Frontal cortex (tissue), 4 donors: Measurements from ENCODE around the gene FOXD4L6. TPM values are rescaled to one million over a fixed set of nuclear protein-coding genes. Genes with fewer than 3 reads are reported as not detected.
"Not testable (repeated sequence)": the region's sequence is repeated elsewhere in the genome, so short reads cannot be mapped to it uniquely, and the experiment has no call there.

ENCODE experiments used
- DNase-seq, 2 donors: peaks; one replicate each; pipeline ENCODE4 v3.0.0; 2012; ENCODE audit warnings: low spot score in 2 of 2
- FAIRE-seq: peaks from 2 replicates; lab custom pipeline; 2012; peaks lifted over from hg19 to GRCh38; lab: Jason Lieb, UNC
- total RNA-seq: library from RNA; depleted of rRNA; stranded (reverse); fragments of >200 nt; gene quantifications from one replicate; pipeline ENCODE4 v1.2.3, GENCODE V29; 2014
- donor health status: control.
- donor health status: control.
- donor health status: control.

Gene FOXD4L6
- total RNA-seq, result 0.82 TPM

DNA sequence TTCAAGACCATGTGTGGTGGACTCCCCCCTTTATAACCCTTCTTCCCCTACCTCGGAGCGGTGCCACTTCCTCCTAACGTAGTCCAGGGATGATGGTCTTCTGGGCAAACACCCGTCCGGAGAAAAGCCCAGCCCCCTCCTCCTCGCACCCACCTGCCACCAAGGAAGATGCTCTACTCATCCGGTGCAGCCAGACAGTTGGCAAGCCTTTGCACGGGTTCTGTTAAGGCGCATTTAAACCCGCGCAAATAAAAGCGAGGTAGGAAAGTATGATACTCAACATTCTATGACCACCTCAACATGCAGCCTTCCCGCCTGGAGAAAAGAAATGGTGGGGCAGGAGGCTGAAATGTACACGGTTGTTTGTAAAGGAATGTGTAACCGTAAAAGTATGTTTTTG is at the start of gene FOXD4L6:
TSS of gene FOXD4L6 (minus strand) at position 101 of the 400 bp plus-strand sequence. CDS start 298 bp downstream, outside the sequence.
- FAIRE-seq, DNase-seq: not testable (repeated sequence)

DNA sequence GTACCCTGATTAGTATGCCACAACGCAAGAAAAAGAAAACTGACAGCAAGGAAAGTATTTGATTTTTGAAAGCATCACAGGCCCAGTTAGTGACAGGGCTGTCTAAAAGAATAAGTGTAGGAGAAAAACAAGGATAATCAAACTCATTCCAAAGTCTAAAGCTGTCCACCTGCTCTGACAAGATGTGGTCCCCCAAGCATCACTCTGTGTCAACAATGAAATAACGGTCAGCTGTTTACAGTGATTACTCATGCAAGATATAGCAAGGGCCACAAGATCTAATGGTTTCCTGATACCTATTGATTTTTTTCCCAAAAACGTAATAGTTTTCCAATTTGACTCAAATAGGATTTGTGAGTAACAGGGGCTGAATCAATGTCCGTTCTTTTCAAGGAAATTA is 46.5 kb upstream of the FOXD4L6 start:
- not testable (repeated sequence) for FAIRE-seq, DNase-seq

DNA sequence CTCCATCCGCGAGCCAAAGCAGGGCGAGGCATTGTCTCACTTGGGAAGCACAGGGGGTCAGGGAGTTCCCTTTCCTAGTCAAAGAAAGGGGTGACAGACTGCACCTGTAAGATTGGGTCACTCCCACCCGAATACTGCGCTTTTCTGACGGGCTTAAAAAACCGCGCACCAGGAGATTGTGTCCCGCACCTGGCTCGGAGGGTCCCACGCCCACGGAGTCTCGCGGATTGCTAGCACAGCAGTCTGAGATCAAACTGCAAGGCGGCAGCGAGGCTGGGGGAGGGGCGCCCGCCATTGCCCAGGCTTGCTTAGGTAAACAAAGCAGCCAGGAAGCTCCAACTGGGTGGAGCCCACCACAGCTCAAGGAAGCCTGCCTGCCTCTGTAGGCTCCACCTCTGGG is 21.6 kb upstream of the FOXD4L6 start:
- FAIRE-seq, result not testable (repeated sequence)

DNA sequence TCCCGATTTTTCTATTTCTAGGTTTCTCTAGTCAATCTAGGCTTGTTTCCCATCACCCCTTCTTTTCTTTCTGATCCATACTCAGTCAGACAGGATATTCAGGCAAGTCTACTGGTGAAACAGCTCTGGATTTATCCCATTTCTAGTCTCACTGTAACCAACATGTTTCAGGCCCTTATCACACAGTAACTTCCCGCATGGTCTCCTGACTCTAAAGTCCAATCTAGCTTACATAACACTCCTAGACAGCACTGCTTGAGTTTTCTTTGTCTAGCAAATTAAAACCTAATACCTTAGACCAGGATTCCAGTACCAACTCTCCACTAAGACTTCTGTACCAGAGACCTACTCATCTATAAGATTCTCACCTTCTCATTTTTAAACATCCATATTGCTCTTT is 13.4 kb upstream of the FOXD4L6 start:
- not testable (repeated sequence) for FAIRE-seq, DNase-seq

More for the DNA sequence above, 21.6 kb upstream of the FOXD4L6 start:
- DNase-seq, result not testable (repeated sequence)

DNA sequence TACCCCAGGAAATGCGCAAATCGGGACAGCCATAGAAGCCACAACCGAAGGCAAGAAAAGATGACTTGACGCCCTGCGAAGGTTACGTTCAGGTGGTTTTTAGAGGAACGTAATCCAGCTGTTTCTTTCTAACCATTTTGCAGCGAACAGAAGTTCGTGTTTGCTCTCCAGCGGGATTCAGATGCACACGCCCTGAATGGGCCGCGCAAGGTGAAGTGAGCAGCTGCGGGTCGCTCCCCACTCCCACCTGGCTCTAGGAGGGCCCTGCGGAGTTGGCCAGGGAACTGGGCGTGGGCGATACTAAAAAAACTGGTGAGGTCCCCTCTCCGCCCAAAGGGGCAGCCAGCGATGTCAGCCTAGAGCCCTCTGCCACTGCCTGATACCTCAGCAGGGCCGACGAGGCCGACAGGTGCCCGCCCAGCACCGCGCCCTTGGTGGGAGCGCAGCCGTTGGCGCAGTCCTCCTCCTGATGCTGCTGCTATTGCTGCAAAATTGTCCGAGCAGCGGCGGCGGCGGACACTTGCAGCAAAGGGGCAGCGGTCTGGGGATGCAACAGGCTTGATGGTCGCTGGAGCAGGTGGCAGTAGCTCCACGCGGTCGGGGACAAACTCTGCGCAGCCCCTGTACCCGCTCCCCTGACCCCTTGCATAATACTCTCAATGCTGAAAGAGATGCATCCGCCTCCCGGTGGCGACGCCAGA is 1.6 kb downstream of the FOXD4L6 start:
- not testable (repeated sequence) for DNase-seq, FAIRE-seq

DNA sequence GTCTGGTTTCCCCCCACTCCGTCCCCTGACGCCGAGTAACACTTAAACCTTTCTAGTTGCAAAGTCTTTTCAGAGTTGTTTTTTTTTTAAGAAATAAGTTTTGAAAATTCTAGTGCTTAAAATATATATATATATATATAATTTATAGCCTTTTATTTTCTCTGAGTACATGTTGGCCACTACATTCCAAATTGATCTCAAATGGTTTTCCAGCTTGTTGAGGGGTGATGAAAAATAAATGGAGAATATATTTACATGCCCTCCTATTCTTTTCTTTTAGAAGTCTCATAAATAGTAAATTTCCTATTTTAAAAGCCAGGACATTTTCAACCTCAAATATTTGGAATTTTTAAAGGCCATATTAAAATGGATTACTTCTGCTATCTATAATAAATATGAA is 2.5 kb downstream of the FOXD4L6 start:
- DNase-seq, FAIRE-seq: not testable (repeated sequence)

DNA sequence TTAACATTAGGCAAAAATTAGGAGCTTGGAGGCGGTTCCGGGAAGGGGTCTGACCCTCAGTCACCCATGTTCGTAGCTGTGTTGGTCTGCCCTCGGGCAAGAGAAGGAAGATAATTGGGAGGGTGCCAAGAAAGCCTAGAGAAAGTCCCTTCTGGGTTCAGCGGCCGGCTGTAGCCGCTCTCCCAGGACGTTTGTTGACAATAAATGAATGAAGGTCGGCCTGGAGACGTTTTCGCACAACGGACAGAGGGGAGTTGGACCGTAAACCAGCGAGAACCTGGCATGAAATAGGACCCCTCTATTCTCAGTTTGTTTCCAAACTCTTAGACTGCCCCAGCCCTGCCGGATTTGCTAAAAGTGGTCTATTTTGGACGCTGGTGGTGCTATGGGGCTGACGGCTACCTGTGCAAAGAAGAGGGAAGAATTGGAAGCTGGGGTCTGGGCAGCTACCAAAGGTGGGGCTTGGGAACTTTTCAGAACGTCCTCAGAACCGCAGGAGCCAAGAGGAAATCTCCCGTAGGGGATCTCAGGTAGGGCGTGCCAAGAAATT is 3.3 kb downstream of the FOXD4L6 start:
- FAIRE-seq, DNase-seq: not testable (repeated sequence)

DNA sequence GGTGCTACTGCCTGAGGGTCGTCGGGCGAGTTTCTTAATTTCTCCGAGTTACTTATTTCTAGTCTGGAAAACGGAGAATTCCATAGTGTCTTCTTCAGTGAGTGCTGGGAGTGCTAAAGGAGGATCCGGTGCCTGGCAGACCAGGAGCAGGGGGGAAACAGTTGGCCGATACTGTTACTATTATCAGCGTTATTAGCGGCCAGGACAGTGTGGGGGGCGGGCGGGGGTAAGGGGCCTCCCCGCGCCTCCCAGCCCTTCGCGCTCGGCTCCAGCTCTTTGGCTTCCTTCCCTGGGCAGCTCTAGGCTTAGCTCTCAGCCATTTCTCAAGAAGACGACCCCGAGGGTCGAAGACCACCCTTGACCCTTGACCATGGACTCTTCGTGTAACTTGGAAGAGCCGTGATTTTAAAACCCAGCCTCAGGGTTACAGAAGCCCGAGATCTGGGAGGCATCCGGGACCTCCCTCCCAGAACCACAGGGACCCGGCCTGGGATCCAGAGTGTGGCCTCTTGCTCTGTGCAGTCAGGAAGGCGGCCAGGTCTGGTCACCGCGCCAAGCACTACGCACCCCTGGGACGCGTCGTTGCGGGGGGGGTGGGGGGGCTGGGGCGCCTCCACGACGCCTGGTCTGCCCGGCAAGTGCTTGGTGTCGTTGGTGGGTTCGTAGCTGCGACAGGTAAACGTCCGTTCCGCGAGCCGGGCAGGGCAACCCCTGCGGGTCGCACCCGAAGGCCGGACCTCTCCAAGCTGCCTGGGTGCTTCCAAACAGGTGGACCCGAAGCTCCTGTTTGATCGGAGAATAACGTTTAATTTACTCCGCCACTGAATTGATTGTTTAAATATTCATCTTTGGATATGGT is 4.0 kb downstream of the FOXD4L6 start:
- FAIRE-seq, DNase-seq: not testable (repeated sequence)

DNA sequence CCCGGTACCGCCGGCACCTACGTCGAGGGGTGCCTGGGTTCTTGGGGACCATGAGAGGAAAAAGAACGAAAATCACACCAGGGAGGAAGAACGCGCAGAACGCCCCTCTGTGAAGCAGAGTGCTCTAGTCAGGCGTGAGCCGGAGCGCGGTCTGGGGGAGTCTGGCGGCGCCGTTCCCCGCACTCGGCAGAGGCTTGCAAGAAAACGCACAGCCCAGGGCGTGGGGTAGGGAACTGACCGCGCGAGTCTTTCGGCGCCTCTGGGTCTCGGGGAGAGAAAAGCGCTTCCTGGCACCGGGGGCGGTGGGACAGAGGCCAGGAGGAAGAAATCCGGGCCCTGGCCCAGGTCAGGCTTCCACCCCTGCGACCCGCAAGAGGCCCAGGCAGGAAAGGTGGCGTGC is 4.7 kb downstream of the FOXD4L6 start:
- not testable (repeated sequence) for FAIRE-seq, DNase-seq

DNA sequence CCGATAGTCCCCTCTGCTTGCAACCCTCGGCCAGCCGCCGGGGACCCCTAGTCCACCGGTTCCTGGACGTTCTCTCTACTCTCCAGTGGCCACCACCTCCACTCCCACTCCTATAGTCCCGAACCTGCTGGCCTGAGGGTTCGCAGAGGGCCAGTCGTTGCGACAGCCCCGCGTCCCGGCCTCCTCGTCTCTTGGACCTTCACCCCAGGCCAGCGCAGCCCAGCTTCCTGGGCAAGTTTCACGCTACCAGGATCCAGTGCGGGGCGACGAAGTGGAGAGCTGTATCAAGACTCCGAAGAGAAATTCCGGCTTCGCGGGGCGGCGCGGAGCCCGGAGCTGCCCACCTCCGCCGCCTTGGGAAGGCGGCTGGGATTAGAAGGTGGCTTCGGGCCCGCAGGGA is 5.1 kb downstream of the FOXD4L6 start:
- DNase-seq, FAIRE-seq: not testable (repeated sequence)

DNA sequence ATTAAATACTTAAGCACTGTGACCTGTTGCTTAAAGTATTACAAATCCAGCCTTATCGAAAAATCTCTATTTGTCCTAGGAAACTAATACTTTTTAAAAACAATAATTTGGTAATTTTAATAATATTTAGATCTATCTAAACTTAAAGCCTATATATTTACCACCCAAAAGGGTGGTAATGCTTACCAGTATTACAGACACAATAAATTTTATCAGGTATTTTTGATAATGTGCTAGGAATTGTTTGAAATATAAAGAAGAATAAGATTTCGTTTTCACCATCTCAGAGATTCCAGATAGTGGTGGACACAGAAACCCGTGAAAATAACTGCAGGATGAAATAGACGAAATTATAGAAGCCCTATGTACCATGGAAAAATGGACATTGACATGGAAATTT is 7.8 kb downstream of the FOXD4L6 start:
- FAIRE-seq, DNase-seq: not testable (repeated sequence)

DNA sequence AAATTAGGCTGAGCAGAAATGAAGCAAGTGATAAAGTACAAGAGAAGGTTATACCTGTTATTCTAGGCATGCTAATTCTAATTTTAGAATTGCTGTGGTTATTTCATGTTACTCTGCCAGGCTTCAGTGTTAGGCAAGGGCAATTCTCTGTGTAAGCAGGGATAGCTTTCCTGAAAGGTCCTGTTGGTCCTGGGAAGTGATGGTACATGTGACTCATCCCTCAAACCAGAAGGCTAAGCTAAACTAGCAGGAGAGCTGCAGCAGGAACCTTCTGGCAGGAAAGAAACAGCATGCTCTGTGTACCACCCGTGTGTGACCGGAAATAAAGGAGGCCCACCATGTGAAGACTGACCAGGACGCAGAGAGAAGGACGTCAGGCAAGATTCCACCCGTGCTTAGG is 8.8 kb downstream of the FOXD4L6 start:
- not testable (repeated sequence) for FAIRE-seq, DNase-seq

DNA sequence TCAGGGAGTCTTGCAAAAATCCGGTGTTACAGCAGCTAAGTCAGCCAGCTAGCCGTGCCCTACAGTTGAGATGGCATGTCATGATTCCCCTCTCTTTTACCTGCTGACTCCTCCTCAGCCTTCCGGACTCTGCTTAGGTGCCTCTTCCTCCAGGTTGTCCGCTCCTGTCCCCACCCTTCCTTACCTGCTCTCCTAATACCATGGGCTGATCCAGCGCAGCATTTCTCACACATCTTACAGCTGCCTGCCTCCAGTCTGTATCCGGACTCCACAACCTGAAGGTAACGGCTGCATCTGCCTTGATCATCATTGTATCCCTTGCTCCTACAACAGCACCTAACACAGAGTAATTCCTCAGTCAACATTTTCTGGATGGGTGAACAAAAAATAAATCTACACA is 9.2 kb downstream of the FOXD4L6 start:
- not testable (repeated sequence) for DNase-seq, FAIRE-seq

DNA sequence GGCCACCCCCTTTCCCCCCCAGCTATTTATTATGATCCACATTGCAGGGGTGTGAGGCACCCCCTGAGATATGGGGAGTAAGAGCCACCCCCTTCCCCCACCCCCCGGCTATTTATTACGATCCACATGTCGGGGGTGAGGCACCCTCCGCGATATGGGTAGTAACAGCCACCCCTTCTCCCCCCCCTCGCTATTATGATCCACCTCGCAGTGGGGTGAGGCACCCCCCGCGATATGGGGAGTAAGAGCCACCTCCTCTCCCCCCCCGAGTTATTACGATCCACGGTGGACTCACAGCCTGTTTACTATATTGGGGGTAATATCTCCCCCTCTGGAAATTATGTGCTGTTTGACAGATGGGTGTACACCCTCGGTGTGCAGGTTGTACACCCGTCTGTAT is 15.1 kb downstream of the FOXD4L6 start:
- FAIRE-seq, DNase-seq: not testable (repeated sequence)

DNA sequence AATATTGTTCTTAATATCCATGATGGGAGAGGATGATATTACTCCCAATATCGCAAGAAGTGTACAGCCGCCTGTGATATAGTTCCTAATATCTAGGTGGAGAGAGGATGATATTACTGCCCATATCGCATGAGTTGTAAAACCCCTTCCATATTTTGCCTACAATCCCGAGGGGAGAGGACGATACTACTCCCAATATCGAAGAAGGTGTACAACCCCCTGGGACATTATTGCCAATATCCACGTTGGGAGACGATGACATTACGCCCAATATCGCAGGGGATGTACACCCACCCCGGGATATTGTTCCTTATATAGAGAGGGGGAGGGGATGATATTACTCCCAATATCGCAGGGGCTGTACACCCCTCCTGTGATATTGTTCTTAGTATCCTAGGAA is 17.1 kb downstream of the FOXD4L6 start:
- not testable (repeated sequence) for DNase-seq, FAIRE-seq

DNA sequence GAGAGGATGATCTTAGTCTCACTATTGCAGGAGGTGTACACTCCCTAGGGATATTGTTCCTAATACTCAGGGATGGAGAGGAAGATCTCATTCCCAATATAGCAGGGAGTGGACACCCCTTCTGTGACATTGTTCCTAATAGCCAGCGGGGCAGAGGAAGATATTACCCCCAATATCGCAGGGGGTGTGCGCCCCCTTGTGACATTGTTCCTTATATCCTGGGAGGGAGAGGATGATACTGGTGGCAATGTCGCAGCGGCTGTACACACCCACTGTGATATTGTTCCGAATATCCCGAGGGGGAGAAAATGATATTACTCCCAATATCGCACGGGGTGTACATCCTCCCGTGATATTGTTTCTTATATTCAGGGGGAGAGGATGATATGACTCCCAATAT is 17.6 kb downstream of the FOXD4L6 start:
- not testable (repeated sequence) for DNase-seq, FAIRE-seq

DNA sequence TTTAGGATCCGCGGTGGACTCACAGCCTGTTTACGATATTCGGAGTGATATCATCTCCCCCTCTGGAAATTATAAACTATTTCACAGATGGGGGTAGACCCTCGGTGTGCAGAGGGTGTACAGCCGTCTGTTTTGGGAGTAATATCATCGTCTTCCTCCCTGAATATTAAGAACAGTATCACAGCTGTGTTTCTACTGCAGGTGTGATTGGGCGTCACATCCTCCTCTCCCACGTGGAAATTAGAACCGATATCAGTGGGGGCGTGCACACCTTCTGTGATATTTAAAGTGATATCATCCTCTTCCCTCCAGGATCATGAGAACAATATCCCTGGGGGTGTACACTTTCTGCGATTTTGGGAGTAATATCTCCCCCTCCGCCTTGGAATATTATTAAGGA is 19.2 kb downstream of the FOXD4L6 start:
- not testable (repeated sequence) for DNase-seq, FAIRE-seq

DNA sequence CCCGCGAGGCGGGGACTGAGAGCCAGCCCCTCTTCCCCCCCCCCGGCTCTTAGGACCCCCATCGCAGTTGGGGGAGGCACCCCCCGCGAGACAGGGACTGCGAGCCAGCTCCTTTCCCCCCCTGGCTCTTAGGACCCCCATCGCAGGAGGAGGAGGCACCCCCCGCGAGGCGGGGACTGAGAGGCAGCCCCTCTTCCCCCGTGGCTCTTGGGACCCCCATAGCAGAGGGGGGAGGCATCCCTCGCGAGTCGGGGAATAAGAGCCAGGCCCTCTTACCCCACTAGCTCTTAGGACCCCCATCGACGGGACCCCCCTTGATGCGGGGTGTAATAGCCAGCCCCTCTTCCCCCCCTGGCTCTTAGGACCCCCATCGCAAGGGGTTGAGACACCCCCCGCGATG is 19.7 kb downstream of the FOXD4L6 start:
- DNase-seq, FAIRE-seq: not testable (repeated sequence)

DNA sequence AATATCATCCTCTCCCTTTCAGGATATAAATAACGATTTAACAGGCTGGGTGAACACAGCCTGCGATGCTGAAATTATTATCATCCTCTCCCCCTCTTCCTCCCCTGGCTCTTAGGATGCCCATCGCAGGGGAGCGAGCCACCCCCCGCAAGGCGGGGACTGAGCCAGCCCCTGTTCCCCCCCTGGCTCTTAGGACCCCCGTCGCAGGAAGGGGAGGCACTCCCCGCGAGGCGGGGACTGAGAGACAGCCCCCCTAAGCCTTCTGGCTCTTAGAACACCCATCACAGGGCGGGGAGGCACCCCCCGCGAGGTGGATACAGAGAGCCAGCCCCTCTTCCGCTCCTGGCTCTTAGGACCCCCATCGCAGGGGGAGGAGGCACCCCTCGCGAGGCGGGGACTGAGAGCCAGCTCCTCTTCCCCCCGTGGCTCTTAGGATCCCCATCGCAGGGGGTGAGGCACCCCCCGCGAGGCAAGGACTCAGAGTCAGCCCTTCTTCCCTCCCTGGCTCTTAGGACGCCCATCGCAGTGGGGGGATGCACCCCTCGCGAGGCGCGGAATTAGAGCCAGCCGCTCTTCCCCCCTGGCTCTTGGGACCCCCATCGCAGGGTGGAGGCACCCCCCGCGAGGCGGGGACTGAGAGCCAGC is 21.9 kb downstream of the FOXD4L6 start:
- FAIRE-seq, DNase-seq: not testable (repeated sequence)
